Gastrocnemius medialis (tissue), 4 donors: ENCODE measurements around the gene NRG3.

Experiments used
- POLR2A ChIP-seq, 2 donors: fragments of 450-650 bp; IDR thresholded peaks; one replicate each; pipeline ENCODE4 v1.6.1; 2017; ENCODE audit warnings: antibody characterized with exemption in 2 of 2, mild to moderate bottlenecking in 2 of 2, moderate library complexity in 2 of 2
- TF ChIP-seq, protein P1 (sequence below), 5 experiments: fragments of 450-650 bp in 3 of 5; fragments of 200-600 bp in 2 of 5; sonication (generic) in 2 of 5; IDR thresholded peaks in 4 of 5; conservative IDR thresholded peaks in 1 of 5; 1 replicate in 4 of 5; 2 replicates in 1 of 5; pipeline ENCODE4 v1.5.1; 2016 to 2019; ENCODE audit warnings: antibody characterized with exemption in 5 of 5, mild to moderate bottlenecking in 3 of 5, moderate library complexity in 3 of 5

DNA sequence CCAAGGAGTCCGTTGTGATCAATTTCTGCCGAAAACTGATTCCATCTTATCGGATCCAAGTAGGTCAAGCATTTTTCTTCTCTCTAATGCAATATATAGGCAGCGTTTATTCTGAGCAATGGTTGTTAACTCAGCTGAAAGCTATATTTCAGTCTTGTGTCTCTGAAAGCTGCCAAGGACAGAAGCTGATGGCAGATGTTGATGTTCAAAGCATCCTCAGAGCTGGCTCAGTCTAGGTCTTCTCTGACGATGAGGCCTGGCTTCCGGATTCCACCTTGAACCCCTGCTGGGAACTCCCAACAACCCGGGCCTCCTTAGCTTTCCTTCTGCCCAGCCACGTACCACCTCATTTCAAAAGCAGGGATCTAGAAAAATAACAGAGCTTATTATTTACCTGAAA, 863.6 kb downstream of the NRG3 start:
- TF ChIP-seq, protein P1, sequence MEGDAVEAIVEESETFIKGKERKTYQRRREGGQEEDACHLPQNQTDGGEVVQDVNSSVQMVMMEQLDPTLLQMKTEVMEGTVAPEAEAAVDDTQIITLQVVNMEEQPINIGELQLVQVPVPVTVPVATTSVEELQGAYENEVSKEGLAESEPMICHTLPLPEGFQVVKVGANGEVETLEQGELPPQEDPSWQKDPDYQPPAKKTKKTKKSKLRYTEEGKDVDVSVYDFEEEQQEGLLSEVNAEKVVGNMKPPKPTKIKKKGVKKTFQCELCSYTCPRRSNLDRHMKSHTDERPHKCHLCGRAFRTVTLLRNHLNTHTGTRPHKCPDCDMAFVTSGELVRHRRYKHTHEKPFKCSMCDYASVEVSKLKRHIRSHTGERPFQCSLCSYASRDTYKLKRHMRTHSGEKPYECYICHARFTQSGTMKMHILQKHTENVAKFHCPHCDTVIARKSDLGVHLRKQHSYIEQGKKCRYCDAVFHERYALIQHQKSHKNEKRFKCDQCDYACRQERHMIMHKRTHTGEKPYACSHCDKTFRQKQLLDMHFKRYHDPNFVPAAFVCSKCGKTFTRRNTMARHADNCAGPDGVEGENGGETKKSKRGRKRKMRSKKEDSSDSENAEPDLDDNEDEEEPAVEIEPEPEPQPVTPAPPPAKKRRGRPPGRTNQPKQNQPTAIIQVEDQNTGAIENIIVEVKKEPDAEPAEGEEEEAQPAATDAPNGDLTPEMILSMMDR (IDR thresholded peaks at IDR 0.05 in 4 of 5, conservative IDR thresholded peaks at IDR 0.05 in 1 of 5), result no peak
- TF ChIP-seq POLR2A (IDR thresholded peaks at IDR 0.05), result no peak
